Progenitor cell of endocrine pancreas (in vitro differentiated cells): Measurements from ENCODE around the gene RBM47. TPM values are rescaled to one million over a fixed set of nuclear protein-coding genes. Genes with fewer than 3 reads are reported as not detected.

ENCODE experiments used
- DNase-seq: peaks from one replicate; pipeline ENCODE4 v3.0.0; 2021; ENCODE audit warnings: low spot score; ENCODE audit not compliant: unreplicated experiment
- H3K27ac Mint-ChIP-seq: 2 replicates; pipeline ENCODE4 v1.8.0; 2021; ENCODE audit warnings: mild to moderate bottlenecking, moderate library complexity, mixed read lengths
- H3K27me3 Mint-ChIP-seq: 2 replicates; pipeline ENCODE4 v1.8.0; 2021; ENCODE audit warnings: mixed read lengths
- H3K36me3 Mint-ChIP-seq: 2 replicates; pipeline ENCODE4 v1.8.0; 2022; ENCODE audit warnings: mixed read lengths; ENCODE audit not compliant: insufficient read depth
- H3K4me1 Mint-ChIP-seq: 2 replicates; pipeline ENCODE4 v1.8.0; 2021; ENCODE audit warnings: low read depth, mixed read lengths
- H3K4me3 Mint-ChIP-seq: 2 replicates; pipeline ENCODE4 v1.8.0; 2021; ENCODE audit warnings: low read depth, mild to moderate bottlenecking, moderate library complexity, mixed read lengths
- H3K9me3 Mint-ChIP-seq: 2 replicates; pipeline ENCODE4 v1.8.0; 2021; ENCODE audit warnings: low read depth, mixed read lengths
- CTCF ChIP-seq: fragments of 200-600 bp; sonication (generic); IDR thresholded peaks from one replicate; pipeline ENCODE4 v1.5.0; 2021; ENCODE audit warnings: antibody characterized with exemption, mild to moderate bottlenecking; ENCODE audit not compliant: unreplicated experiment
- total RNA-seq: library from RNA; stranded (reverse); gene quantifications from 2 replicates; pipeline ENCODE4 v1.2.1, GENCODE V29; 2021

RBM47 gene
- total RNA-seq, 1 donor from 2014 or later = 64.8 TPM

GRCh38 chr4:40502220-40502619, 127.4 kb downstream of the RBM47 start:
- H3K9me3 Mint-ChIP-seq = no peaks in the 10 kb centered on the region
- no peak overlapping the region for H3K4me3 Mint-ChIP-seq
- DNase-seq = no peak
- H3K27ac Mint-ChIP-seq = peak overlapping the region; percentile 81
- TF ChIP-seq CTCF = no peak
- peaks cover 20% of the 10 kb centered on the region for H3K4me1 Mint-ChIP-seq
- no peaks in the 10 kb centered on the region for H3K27me3 Mint-ChIP-seq
- peaks cover 16% of the 10 kb centered on the region for H3K36me3 Mint-ChIP-seq

GRCh38 chr4:40500781-40501180, 128.9 kb downstream of the RBM47 start:
- no peak overlapping the region for H3K4me3 Mint-ChIP-seq
- H3K9me3 Mint-ChIP-seq = no peaks in the 10 kb centered on the region
- DNase-seq = no peak
- no peaks in the 10 kb centered on the region for H3K27me3 Mint-ChIP-seq
- H3K4me1 Mint-ChIP-seq = peaks cover 15% of the 10 kb centered on the region
- TF ChIP-seq CTCF = no peak
- peaks cover 12% of the 10 kb centered on the region for H3K36me3 Mint-ChIP-seq
- H3K27ac Mint-ChIP-seq = no peak overlapping the region

GRCh38 chr4:40493160-40493559, 136.5 kb downstream of the RBM47 start:
- peaks cover 45% of the 10 kb centered on the region for H3K4me1 Mint-ChIP-seq
- H3K4me3 Mint-ChIP-seq = no peak overlapping the region
- peaks cover 10% of the 10 kb centered on the region for H3K36me3 Mint-ChIP-seq
- H3K9me3 Mint-ChIP-seq = no peaks in the 10 kb centered on the region
- peak overlapping the region; percentile 91 for H3K27ac Mint-ChIP-seq
- no peak for DNase-seq
- H3K27me3 Mint-ChIP-seq = no peaks in the 10 kb centered on the region
- no peak for TF ChIP-seq CTCF

- H3K9me3 Mint-ChIP-seq = no peaks in the 10 kb centered on the region
- H3K27ac Mint-ChIP-seq = peak overlapping the region; percentile 91
- no peaks in the 10 kb centered on the region for H3K27me3 Mint-ChIP-seq
- peaks cover 11% of the 10 kb centered on the region for H3K36me3 Mint-ChIP-seq
- H3K4me1 Mint-ChIP-seq = peaks cover 46% of the 10 kb centered on the region
- DNase-seq = no peak
- no peak overlapping the region for H3K4me3 Mint-ChIP-seq
- no peak for TF ChIP-seq CTCF
Measured at GRCh38 chr4:40492691-40493090, 137.0 kb downstream of the RBM47 start.

GRCh38 chr4:40490481-40490880, 139.2 kb downstream of the RBM47 start:
- Mint-ChIP-seq H3K36me3 (peaks cover 17% of the 10 kb centered on the region), H3K4me3 (no peak overlapping the region), H3K27ac (peak overlapping the region; percentile 62)

More at GRCh38 chr4:40490481-40490880, 139.2 kb downstream of the RBM47 start:
- Mint-ChIP-seq H3K9me3 (no peaks in the 10 kb centered on the region), H3K4me1 (peaks cover 48% of the 10 kb centered on the region), H3K27me3 (no peaks in the 10 kb centered on the region)
- no peak for DNase-seq
- TF ChIP-seq CTCF = no peak
